ENCODE data around the gene PIM1. TPM values are rescaled to one million over a fixed set of nuclear protein-coding genes. Genes with fewer than 3 reads are reported as not detected.
A peak's percentile ranks its signal among the peaks of the same experiment; 100 is the strongest.

PIM1 gene
- polyA plus RNA-seq, 1 of the 3 experiments (the other 2 are of a cell fraction), result 33.9 TPM

- WGBS (ENCODE audit: low lambda C conversion rate), result 65% methylated on average over 7 of the region's 7 CpGs
- H4K20me1 ChIP-seq (ENCODE audit: insufficient read depth), result no peaks in the 10 kb centered on the region
- no peaks in the 10 kb centered on the region for H3K36me3 ChIP-seq (replicated peaks in 1 of 2; ENCODE audit: control insufficient read depth in 1 of 2, insufficient read depth in 2 of 2, low read length in 1 of 2)
- peak overlapping the region; percentile 75 for H2AFZ ChIP-seq (ENCODE audit: low read depth)
- peak overlapping the region; percentile 80 to 99 for H3K27ac ChIP-seq (ENCODE audit: low read depth in 2 of 2, low read length in 1 of 2)
- no peaks in the 10 kb centered on the region for H3K79me2 ChIP-seq (ENCODE audit: insufficient read depth)
- H3K4me3 ChIP-seq (ENCODE audit: low read depth in 2 of 2, low read length in 1 of 2), result peak overlapping the region in 1 of 2 experiments; percentile 53; a peak in 3 of 4 replicates
- no peaks in the 10 kb centered on the region for H3K9me3 ChIP-seq
- peaks cover 17 to 50% of the 10 kb centered on the region in 2 experiments for H3K4me1 ChIP-seq (ENCODE audit: control insufficient read depth in 1 of 2, insufficient read depth in 2 of 2, low read depth in 1 of 2, low read length in 1 of 2)
- H3K9ac ChIP-seq, result peak overlapping the region; percentile 92
- ChIA-PET POLR2A (no interaction called here), CTCF (interaction anchor here (1.4 to 1.7 kb wide), 2 partner anchors 35 to 118 kb away, joined by 5 read pairs; no protein-coding TSS in a partner anchor)
- no peak for DNase-seq
- TF ChIP-seq CTCF (IDR thresholded peaks at IDR 0.05), result no peak
- no peak for TF ChIP-seq MAX (IDR thresholded peaks at IDR 0.05; ENCODE audit: low read depth)
- TF ChIP-seq ELF1 (IDR thresholded peaks at IDR 0.05), result no peak
- TF ChIP-seq RCOR1 (IDR thresholded peaks at IDR 0.05; ENCODE audit: low read length), result no peak
- TF ChIP-seq ZBTB33 (IDR thresholded peaks at IDR 0.05; ENCODE audit: borderline replicate concordance, low read depth), result no peak
- no peak for TF ChIP-seq POLR2AphosphoS5 (IDR thresholded peaks at IDR 0.05; ENCODE audit: low read depth, low read length)
- TF ChIP-seq GATA2 (CRISPR knock-in tag; IDR thresholded peaks at IDR 0.05), result no peak
- no peak for TF ChIP-seq NRF1 (IDR thresholded peaks at IDR 0.05; ENCODE audit: low read depth, low read length)
- no peak for TF ChIP-seq NFIC (IDR thresholded peaks at IDR 0.05; ENCODE audit: borderline replicate concordance)
- no peaks in the 10 kb centered on the region for H3K9me2 ChIP-seq
- peak overlapping the region; percentile 71 for H3K4me2 ChIP-seq
- peaks cover 38% of the 10 kb centered on the region for H3F3A ChIP-seq (replicated peaks; ENCODE audit: insufficient read depth)
- H3K27me3 ChIP-seq (ENCODE audit: insufficient read depth), result no peaks in the 10 kb centered on the region
Measured at GRCh38 chr6:37136821-37137200, 33.1 kb upstream of the PIM1 start.

- 12% methylated on average over 19 of the region's 19 CpGs for WGBS (ENCODE audit: low lambda C conversion rate)
- TF ChIP-seq EP300 (IDR thresholded peaks at IDR 0.05; ENCODE audit: borderline replicate concordance in 1 of 2, low read depth in 1 of 2, low read length in 1 of 2) (peak in 1 of 2 experiments; percentile 86; a peak in 2 of 4 replicates), CHD2 (IDR thresholded peaks at IDR 0.05; ENCODE audit: low read length, partially characterized antibody) (no peak), FOSL2 (IDR thresholded peaks at IDR 0.05; ENCODE audit: borderline replicate concordance, low read depth) (peak; percentile 68), USF2 (IDR thresholded peaks at IDR 0.05; ENCODE audit: borderline replicate concordance, low read depth, low read length) (no peak), NFIC (IDR thresholded peaks at IDR 0.05; ENCODE audit: borderline replicate concordance) (peak; percentile 69), JUND (IDR thresholded peaks at IDR 0.05) (peak; percentile 80), EZH2phosphoT487 (IDR thresholded peaks at IDR 0.05; ENCODE audit: borderline replicate concordance, low read depth) (no peak), ZBTB33 (IDR thresholded peaks at IDR 0.05; ENCODE audit: borderline replicate concordance, low read depth) (peak; percentile 74; the same call in 1 of the 2 replicates), USF1 (IDR thresholded peaks at IDR 0.05; ENCODE audit: borderline replicate concordance, low read depth) (0 out of 2 replicates have a peak, but pooled peaks have one; percentile 1)
Measured at GRCh38 chr6:37137201-37138090, 32.5 kb upstream of the PIM1 start.

More at GRCh38 chr6:37137201-37138090, 32.5 kb upstream of the PIM1 start:
- CTCF ChIA-PET, result interaction anchor here (1.0 to 1.7 kb wide), 3 partner anchors 34 to 119 kb away, joined by 3 to 5 read pairs (median 5); no protein-coding TSS in a partner anchor
- Histone ChIP-seq H3K4me3 (ENCODE audit: low read depth in 2 of 2, low read length in 1 of 2) (peak overlapping the region in 1 of 2 experiments; percentile 53; a peak in 3 of 4 replicates), H3F3A (replicated peaks; ENCODE audit: insufficient read depth) (peaks cover 43% of the 10 kb centered on the region), H3K9me2 (no peaks in the 10 kb centered on the region), H3K27ac (ENCODE audit: low read depth in 2 of 2, low read length in 1 of 2) (peak overlapping the region; percentile 80 to 99), H3K4me1 (ENCODE audit: control insufficient read depth in 1 of 2, insufficient read depth in 2 of 2, low read depth in 1 of 2, low read length in 1 of 2) (peaks cover 16 to 56% of the 10 kb centered on the region in 2 experiments), H4K20me1 (ENCODE audit: insufficient read depth) (no peaks in the 10 kb centered on the region), H3K36me3 (replicated peaks in 1 of 2; ENCODE audit: control insufficient read depth in 1 of 2, insufficient read depth in 2 of 2, low read length in 1 of 2) (no peaks in the 10 kb centered on the region), H2AFZ (ENCODE audit: low read depth) (peak overlapping the region; percentile 75), H3K4me2 (peak overlapping the region; percentile 72), H3K79me2 (ENCODE audit: insufficient read depth) (no peaks in the 10 kb centered on the region), H3K9me3 (no peaks in the 10 kb centered on the region), H3K9ac (peak overlapping the region; percentile 92), H3K27me3 (ENCODE audit: insufficient read depth) (no peaks in the 10 kb centered on the region)
- DNase-seq, result peak; percentile 58
- POLR2A ChIA-PET, result no interaction called here
